Heart left ventricle (tissue), 16 donors: ENCODE results near the gene JAKMIP1. TPM values are rescaled to one million over a fixed set of nuclear protein-coding genes. Genes with fewer than 3 reads are reported as not detected.

Experiments used
- ATAC-seq, 4 donors: fragments of 200-7000 bp; cut with Tn5 transposase; one replicate each; pipeline ENCODE4 v1.9.1; 2020 to 2022; ENCODE audit warnings: moderate library complexity in 4 of 4, mild to moderate bottlenecking in 3 of 4, moderate number of reproducible peaks in 1 of 4
- DNase-seq, 5 donors: peaks; one replicate each; pipeline ENCODE4 v3.0.0-alpha.2; 2020
- H3K27ac ChIP-seq, 12 donors: fragments of 200-600 bp; sonication (generic) in 4 of 12; one replicate each; pipeline versions ENCODE4 v1.5.0 to v1.8.0; 2016 to 2022; ENCODE audit warnings: mild to moderate bottlenecking in 2 of 12
- H3K27me3 ChIP-seq, 9 donors: fragments of 200-600 bp; sonication (generic) in 2 of 9; one replicate each; pipeline versions ENCODE4 v1.5.1 to v1.8.0; 2016 to 2022; ENCODE audit warnings: mild to moderate bottlenecking in 3 of 9
- H3K36me3 ChIP-seq, 9 donors: fragments of 200-600 bp; sonication (generic) in 2 of 9; one replicate each; pipeline versions ENCODE4 v1.5.0 to v1.8.0; 2018 to 2022; ENCODE audit warnings: mild to moderate bottlenecking in 2 of 9
- H3K4me1 ChIP-seq, 12 donors: fragments of 200-600 bp; sonication (generic) in 4 of 12; one replicate each; pipeline versions ENCODE4 v1.5.0 to v1.8.0; 2016 to 2022; ENCODE audit warnings: mild to moderate bottlenecking in 3 of 12
- H3K4me3 ChIP-seq, 12 donors: fragments of 200-600 bp; sonication (generic) in 4 of 12; one replicate each; pipeline versions ENCODE4 v1.5.0 to v1.8.0; 2017 to 2022; ENCODE audit warnings: mild to moderate bottlenecking in 9 of 12, moderate library complexity in 4 of 12
- H3K9me3 ChIP-seq, 12 donors: fragments of 200-600 bp; sonication (generic) in 4 of 12; one replicate each; pipeline versions ENCODE4 v1.5.0 to v1.8.0; 2016 to 2022; ENCODE audit warnings: mild to moderate bottlenecking in 1 of 12
- POLR2A ChIP-seq, 2 donors: fragments of 450-650 bp; IDR thresholded peaks; one replicate each; pipeline ENCODE4 v1.6.1; 2017; ENCODE audit warnings: antibody characterized with exemption in 2 of 2, mild to moderate bottlenecking in 2 of 2, moderate library complexity in 2 of 2
- WGBS, 4 donors: extraction: QIAGEN DNeasy Blood & Tissue Kit in 2 of 4; methylation state at CpG; one replicate each; pipeline versions ENCODE4 v1.1.5 to v1.1.7; 2013 to 2018; 5-methylcytosine and 5-hydroxymethylcytosine counted together
- intact Hi-C, 10 donors: fragments of 100-400 bp; cut with DNase I; formaldehyde crosslinking; loops; one replicate each; pipeline versions ENCODE4 v1.11.1 to v1.14.2; 2022
- polyA plus RNA-seq, 2 donors: library from polyadenylated mRNA; stranded (reverse); fragments of 200-250 nt; gene quantifications; one replicate each; pipeline ENCODE4 v1.2.3, GENCODE V29; 2013
- total RNA-seq, 9 donors: library from RNA; depleted of rRNA in 2 of 9; stranded (reverse); fragments of >200 nt in 2 of 9; fragmentation: NEBNext Ultra II Directional in 3 of 9; extraction: Animal tissue kit (Norgen Biotek cat#: 25700) in 3 of 9; gene quantifications; one replicate each; pipeline versions ENCODE4 v1.1.0 to v1.2.4, GENCODE V29; 2016 to 2023
- TF ChIP-seq, protein P1 (sequence below), 12 donors: fragments of 200-600 bp; sonication (generic) in 4 of 12; IDR thresholded peaks; one replicate each; pipeline versions ENCODE4 v1.5.0 to v1.8.0; 2018 to 2022; ENCODE audit warnings: antibody characterized with exemption in 12 of 12, mild to moderate bottlenecking in 5 of 12
- donor health status: ischemic (EF 13 %, LVEDD 7.1; RV severe dilation, severe dysfunction).
- donor health status: healthy with polysubstance abuse.
- donor health status: DM: no; HTN: yes; CAD: no.
- donor health status: DM: no; HTN: no; CAD: no.
- donor health status: ischemic (EF 25% LVEDD 6.9; RV normal size, moderate dysfunction).
- donor health status: ischemic (EF 25% LVEDD 5.7; RV mildly dilated, moderate dysfunction).
- donor health status: healthy.
- donor health status: DM: yes; HTN: yes; CAD: no.
- donor health status: ischemic (EF 35%, LVEDD 5.7; RV mildly dilated, moderate dysfunction).
- donor health status: nonischemic (EF 11% LVEDD 7.7; RV severe dilation, severe dysfunction).
- donor health status: DM: yes; HTN: yes; CAD: no.
- donor health status: PGD.
- donor health status: ischemic (EF 29% LVEDD 5.4; RV normal size, mild dysfunction).
- donor health status: nonischemic (EF 23%, LVEDD 6.1; RV moderate dilation, normal function).

JAKMIP1 gene
- total and polyA plus RNA-seq, 11 donors = 0.01 to 0.99 (median 0.23) TPM; not detected in 6

GRCh38 chr4:6092131-6092530 lies 108.2 kb downstream of the JAKMIP1 start:
- no peaks in the 10 kb centered on the region for H3K4me1 ChIP-seq
- peaks cover 0 to 31% (median 0%) of the 10 kb centered on the region in 9 donors for H3K27me3 ChIP-seq
- intact Hi-C loops = no loop called here
- H3K27ac ChIP-seq = no peak overlapping the region
- H3K9me3 ChIP-seq = no peaks in the 10 kb centered on the region
- H3K36me3 ChIP-seq = no peaks in the 10 kb centered on the region
- H3K4me3 ChIP-seq = no peak overlapping the region
- no peak for DNase-seq
- ATAC-seq = no peak
- 29 to 38% (median 33%) methylated on average over 7 of the region's 7 CpGs for WGBS, 4 donors
- TF ChIP-seq POLR2A (IDR thresholded peaks at IDR 0.05) = no peak
- TF ChIP-seq, protein P1, sequence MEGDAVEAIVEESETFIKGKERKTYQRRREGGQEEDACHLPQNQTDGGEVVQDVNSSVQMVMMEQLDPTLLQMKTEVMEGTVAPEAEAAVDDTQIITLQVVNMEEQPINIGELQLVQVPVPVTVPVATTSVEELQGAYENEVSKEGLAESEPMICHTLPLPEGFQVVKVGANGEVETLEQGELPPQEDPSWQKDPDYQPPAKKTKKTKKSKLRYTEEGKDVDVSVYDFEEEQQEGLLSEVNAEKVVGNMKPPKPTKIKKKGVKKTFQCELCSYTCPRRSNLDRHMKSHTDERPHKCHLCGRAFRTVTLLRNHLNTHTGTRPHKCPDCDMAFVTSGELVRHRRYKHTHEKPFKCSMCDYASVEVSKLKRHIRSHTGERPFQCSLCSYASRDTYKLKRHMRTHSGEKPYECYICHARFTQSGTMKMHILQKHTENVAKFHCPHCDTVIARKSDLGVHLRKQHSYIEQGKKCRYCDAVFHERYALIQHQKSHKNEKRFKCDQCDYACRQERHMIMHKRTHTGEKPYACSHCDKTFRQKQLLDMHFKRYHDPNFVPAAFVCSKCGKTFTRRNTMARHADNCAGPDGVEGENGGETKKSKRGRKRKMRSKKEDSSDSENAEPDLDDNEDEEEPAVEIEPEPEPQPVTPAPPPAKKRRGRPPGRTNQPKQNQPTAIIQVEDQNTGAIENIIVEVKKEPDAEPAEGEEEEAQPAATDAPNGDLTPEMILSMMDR (IDR thresholded peaks at IDR 0.05) = no peak

DNA sequence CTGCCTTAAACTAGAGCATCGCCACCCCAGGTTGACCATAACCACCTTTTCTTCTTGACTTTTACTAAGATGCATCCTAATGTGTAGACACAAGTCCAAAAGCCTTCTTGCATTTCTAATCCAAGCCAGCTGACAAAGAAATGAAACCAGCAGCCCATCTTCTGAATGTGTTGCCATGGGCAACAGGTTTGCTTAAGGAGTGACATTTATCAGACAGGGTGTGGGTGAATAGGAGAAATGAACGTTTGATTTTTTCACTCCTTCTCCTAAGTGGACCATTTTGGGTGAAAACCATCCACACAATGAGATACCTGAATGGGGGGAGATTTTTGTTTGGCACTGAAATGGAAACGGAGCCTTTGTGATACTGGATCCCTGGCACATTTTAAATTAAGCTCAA lies 109.4 kb downstream of the JAKMIP1 start:
- DNase-seq (no peak), ATAC-seq (no peak)
- TF ChIP-seq POLR2A (IDR thresholded peaks at IDR 0.05) = no peak
- TF ChIP-seq, protein P1 (IDR thresholded peaks at IDR 0.05) = no peak
- H3K4me1 ChIP-seq = no peaks in the 10 kb centered on the region
- H3K27me3 ChIP-seq = peaks cover 0 to 31% (median 0%) of the 10 kb centered on the region in 9 donors
- H3K27ac ChIP-seq = no peak overlapping the region
- intact Hi-C loops = no loop called here
- WGBS, 4 donors = 65 to 78% (median 70%) methylated on average over 3 of the region's 3 CpGs
- no peaks in the 10 kb centered on the region for H3K36me3 ChIP-seq
- H3K4me3 ChIP-seq = no peak overlapping the region
- no peaks in the 10 kb centered on the region for H3K9me3 ChIP-seq

GRCh38 chr4:6088950-6089349 lies 111.4 kb downstream of the JAKMIP1 start:
- H3K27me3 ChIP-seq = peaks cover 0 to 31% (median 0%) of the 10 kb centered on the region in 9 donors
- ATAC-seq (no peak), DNase-seq (no peak)
- H3K36me3 ChIP-seq = no peaks in the 10 kb centered on the region
- H3K4me3 ChIP-seq = no peak overlapping the region
- no peaks in the 10 kb centered on the region for H3K9me3 ChIP-seq
- 72 to 85% (median 84%) methylated on average over 1 to 2 of the region's 2 CpGs for WGBS, 4 donors
- H3K27ac ChIP-seq = no peak overlapping the region
- intact Hi-C loops = loop anchor here in 5 of 10 donors (5.0 kb wide), 1 partner anchor 92 kb away; no protein-coding TSS in a partner anchor
- no peaks in the 10 kb centered on the region for H3K4me1 ChIP-seq
- no peak for TF ChIP-seq POLR2A (IDR thresholded peaks at IDR 0.05)
- TF ChIP-seq, protein P1 (IDR thresholded peaks at IDR 0.05) = no peak

GRCh38 chr4:6087669-6088341 lies 112.5 kb downstream of the JAKMIP1 start:
- ATAC-seq = peak in 1 of 4 donors; percentile 46
- intact Hi-C loops = loop anchor here (1.0 to 5.0 kb wide), 3 partner anchors 89 to 91 kb away; no protein-coding TSS in a partner anchor
- no peak for TF ChIP-seq POLR2A (IDR thresholded peaks at IDR 0.05)
- TF ChIP-seq, protein P1 (IDR thresholded peaks at IDR 0.05) = peak in 11 of 12 donors; percentile 20 to 48 (median 34)

More at GRCh38 chr4:6087669-6088341, 112.5 kb downstream of the JAKMIP1 start:
- Histone ChIP-seq H3K36me3 (no peaks in the 10 kb centered on the region), H3K4me1 (no peaks in the 10 kb centered on the region), H3K27ac (no peak overlapping the region), H3K27me3 (peaks cover 0 to 23% (median 0%) of the 10 kb centered on the region in 9 donors), H3K4me3 (no peak overlapping the region), H3K9me3 (no peaks in the 10 kb centered on the region)
- 45 to 50% (median 48%) methylated on average over 7 of the region's 7 CpGs for WGBS, 4 donors
- DNase-seq = peak in 1 of 5 donors; percentile 44
